GM18508 (cell line): ENCODE data around the gene CTXN1.

Experiments
- ATAC-seq: cut with Tn5 transposase; IDR thresholded peaks from one replicate; pipeline ENCODE4 v1.9.1; 2021; ENCODE audit warnings: moderate number of reproducible peaks; ENCODE audit not compliant: insufficient read depth, unreplicated experiment

CTXN1 gene

GRCh38 chr19:7916103-7916954 lies 9.6 kb downstream of the CTXN1 start:
- ATAC-seq, result no peak

DNA sequence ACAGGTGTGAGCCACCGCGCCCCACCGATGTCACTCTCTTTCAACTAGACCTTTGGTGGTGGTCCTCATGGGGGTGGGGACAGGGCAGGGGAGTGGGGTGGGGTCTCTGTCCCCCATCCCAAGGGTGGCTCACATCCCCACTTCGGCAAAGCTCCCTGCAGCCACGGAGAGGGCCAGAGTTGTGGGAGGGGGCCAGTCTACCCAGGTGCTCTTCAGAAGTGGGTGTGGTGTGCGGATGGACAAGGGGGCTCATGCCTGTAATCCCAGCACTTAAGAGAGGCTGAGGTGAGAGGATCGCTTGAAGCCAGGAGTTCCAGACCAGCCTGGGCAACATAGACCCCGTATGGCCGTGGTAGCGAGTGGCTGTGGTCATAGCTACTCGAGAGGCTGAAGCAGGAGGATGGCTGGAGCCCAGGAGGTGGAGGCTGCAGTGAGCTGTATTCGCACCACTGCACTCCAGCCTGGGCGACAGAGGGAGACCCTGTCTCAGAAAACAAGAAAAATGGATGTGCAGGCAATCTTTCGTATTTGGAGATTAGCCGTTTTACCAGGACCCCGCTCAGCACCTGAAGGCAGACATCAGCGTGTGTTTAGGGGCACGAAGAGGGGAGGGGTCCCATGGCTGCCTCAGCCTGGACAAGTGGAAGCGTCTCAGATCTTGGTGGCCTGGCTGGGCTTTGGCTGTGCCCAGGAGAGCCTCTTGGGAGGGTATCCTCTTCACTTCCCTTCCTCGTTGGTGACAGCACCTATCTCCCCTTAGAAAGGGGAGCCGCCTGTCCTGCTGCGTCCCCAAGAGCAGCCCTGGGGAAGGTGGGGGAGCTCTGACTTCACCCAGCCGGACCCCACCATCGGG lies 10.5 kb downstream of the CTXN1 start:
- ATAC-seq, result no peak

- no peak for ATAC-seq
These were observed 11.3 kb downstream of the CTXN1 start, which contains the start of gene TGFBR3L for GRCh38 chr19:7914598-7915045. TSS of gene TGFBR3L (plus strand) at chr19:7914830.

DNA sequence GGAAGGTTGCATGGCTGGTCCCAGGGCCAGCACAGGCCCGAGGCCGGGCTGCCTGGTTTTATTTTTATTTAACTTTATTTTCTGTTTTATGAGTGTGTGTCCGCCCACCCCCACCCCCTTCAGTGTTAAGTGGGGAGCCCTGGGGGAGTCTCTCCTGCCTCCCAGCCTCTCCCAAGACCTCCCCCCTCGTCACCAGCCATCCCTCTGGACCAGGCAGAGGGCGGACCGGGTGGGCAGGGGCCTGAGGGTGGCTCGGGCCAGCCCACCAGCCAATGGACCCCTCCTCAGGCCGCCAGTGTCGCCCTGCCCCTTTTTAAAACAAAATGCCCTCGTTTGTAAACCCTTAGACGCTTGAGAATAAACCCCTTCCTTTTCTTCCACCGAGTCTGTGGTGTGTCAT lies 11.8 kb downstream of the CTXN1 start:
- ATAC-seq, result no peak

- ATAC-seq, result no peak
These were observed 12.3 kb downstream of the CTXN1 start for GRCh38 chr19:7913652-7914051.

- ATAC-seq, result no peak
These were observed 13.0 kb downstream of the CTXN1 start for GRCh38 chr19:7912697-7913564.

DNA sequence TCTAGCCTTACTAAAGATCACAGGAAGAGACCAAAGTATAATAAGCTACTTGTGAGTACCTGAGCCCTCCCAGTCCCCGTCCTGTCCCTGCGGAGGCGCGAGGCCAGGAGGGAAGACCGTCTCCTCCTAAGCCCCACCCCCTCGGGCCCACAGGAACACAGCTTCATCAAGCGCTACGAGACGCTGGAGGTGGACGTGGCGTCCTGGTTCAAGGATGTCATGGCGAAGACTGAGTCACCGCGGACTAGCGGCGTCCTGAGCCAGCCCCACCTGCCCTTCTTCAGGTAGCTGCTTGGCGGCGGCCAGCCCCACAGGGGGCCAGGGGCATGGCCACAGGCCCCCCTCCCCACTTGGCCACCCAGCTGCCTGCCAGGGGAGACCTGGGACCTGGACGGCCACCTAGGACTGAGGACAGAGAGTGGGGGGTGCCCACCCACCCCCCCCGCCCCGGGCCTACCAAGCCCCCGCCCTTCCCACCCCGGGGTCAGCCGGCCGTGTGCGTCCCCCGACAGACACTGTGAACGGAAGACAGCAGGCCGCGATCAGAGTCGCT lies 13.7 kb downstream of the CTXN1 start:
- ATAC-seq, result no peak

DNA sequence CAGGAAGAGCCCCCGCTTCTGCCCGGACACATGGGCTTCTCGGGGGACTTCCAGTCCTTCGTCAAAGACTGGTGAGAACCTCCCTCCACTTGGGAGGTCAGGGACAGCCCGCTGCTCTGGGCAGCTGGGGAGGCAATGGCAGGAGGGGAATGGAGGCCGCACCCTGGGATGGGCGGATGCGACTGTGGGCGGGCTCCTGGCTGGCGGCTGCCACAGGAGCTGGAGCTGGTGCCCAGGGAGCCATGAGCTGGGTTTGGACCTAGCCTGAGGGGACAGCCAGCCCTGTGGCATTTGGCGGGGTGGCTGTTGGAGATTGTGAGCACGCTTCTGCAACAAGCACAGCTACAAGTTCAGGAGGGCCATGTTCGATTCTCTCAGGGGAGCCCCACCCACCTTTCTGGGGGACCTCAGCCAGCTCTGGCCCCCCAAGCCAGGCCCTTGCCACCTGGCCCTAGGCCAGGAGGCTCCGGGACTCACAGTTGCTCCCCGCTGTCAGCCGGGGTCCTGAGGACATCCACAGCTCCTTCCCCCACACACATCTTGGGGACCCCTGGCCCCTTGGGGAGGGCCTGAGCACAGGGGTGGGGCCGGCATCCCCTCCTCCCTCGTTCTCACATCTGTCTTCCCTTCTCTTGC lies 14.3 kb downstream of the CTXN1 start:
- ATAC-seq, result no peak

DNA sequence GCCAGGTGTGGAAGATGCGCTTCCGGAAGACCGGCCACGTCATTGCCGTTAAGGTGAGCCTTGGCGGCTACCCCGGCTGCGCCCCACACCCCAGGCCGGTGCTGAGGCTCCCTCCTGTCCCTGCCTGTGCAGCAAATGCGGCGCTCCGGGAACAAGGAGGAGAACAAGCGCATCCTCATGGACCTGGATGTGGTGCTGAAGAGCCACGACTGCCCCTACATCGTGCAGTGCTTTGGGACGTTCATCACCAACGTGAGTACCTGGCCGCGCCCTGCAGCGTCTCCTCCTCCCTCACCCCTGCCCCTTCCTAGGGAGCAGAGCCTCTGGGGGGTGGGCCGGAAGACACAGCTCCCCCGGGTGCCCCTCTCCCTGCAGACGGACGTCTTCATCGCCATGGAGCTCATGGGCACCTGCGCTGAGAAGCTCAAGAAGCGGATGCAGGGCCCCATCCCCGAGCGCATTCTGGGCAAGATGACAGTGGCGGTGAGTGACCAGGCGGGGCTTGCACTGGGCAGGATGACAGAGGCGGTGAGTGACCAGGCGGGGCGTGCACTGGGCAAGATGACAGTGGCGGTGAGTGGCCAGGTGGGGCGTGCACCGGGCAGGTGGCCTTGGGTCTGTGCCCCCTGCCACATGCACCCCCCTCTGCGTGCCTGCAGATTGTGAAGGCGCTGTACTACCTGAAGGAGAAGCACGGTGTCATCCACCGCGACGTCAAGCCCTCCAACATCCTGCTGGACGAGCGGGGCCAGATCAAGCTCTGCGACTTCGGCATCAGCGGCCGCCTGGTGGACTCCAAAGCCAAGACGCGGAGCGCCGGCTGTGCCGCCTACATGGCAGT lies 15.4 kb downstream of the CTXN1 start:
- ATAC-seq, result no peak

DNA sequence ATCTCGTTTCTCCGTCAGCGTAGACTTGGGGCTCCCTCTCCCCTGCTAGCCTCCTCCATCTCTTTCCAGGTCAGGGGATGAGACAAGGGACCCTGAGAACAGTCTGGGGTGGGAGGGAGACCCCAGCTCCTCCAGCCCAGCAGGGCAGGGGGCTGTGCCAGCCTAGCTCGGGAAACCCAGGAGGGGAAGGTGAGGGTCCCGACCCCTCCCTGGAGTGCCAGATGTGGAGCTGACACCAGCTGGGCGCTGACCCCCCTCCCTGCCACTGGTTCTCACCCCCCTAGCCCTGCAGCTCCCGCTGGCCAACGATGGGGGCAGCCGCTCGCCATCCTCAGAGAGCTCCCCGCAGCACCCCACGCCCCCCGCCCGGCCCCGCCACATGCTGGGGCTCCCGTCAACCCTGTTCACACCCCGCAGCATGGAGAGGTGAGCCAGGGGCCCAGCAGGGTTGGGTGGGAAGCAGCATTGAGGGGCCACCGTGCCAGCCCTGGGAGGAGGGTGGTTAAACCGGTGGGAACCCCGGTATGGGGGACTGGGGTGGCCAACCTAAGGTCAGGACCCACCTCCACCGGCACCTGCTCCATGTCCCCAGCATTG lies 16.4 kb downstream of the CTXN1 start:
- ATAC-seq, result no peak

DNA sequence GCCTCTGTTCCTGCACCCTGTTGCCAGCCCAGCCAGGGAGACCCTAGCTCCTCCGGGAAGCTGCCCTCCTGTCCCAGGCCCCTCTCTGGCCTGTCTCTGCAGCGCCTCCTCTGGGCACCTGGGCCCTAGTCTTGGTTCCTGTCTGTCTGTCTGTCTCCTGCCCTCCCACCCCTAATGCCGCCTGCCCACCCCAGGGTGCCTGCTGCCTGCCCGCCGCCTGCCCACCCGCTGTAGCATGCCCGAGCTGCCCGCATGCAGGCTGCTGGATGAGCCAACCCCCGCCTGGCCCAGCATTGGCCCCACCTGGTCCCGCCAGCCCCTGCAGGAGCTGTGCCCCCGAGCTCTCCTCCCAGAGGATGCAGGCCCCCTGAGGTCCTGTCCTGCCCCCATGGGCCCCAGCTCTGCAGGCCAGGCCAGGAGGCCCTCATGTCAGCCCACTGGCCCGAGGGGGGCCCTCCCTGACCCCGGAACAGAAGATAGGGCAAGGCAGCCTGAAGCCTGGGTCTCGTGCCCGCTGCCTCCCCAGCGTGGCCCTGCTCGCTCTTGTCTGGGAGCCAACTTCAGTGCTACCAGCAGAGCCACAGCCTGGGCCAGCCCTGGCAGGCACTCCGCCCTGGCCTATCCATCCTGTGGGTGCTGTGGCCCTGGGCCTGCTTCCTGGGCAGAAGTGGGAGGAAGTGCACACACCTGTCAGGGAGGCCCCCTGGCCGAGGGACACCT lies 17.0 kb downstream of the CTXN1 start:
- no peak for ATAC-seq

GRCh38 chr19:7908078-7908699 lies 17.7 kb downstream of the CTXN1 start:
- no peak for ATAC-seq

DNA sequence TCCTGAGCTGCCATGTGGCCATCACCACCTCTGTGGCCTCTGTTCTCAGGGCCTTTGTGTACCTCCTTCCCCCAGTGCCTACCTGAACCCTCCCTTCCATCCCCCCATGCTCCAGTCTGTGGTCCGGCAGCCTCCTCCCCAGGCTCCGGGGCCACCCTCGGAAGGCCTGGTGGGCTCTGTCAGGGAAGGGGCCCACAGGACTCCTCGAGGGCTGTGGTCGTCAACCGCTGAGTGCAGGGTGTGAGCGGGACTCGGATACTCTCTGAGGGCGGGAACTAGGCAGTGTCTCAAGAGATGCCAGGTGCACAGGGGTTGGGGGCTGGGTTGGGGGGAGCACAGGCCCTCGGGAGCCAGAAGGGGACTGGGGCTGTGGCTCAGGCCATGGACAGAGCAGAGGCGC lies 18.4 kb downstream of the CTXN1 start:
- no peak for ATAC-seq

DNA sequence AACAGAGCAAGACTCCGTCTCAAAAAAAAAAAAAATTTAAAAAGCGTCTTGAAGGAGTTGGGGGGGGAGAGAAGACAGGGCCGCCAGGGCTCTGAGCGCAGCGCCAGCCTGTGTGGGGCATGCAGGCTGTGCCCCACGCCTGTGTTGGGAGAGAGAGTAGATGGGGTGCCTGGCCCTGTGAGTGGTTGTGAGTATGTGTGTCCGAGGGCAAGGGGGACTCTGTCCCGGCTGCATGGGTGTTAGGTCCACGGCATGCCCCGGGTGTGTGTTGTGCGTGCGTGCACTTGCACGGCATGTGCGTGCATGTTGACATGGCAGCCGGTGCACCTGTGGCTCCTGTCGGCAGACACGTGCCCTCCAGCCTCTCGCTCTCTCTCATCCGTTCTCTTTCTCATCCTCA lies 18.8 kb downstream of the CTXN1 start:
- ATAC-seq, result no peak

DNA sequence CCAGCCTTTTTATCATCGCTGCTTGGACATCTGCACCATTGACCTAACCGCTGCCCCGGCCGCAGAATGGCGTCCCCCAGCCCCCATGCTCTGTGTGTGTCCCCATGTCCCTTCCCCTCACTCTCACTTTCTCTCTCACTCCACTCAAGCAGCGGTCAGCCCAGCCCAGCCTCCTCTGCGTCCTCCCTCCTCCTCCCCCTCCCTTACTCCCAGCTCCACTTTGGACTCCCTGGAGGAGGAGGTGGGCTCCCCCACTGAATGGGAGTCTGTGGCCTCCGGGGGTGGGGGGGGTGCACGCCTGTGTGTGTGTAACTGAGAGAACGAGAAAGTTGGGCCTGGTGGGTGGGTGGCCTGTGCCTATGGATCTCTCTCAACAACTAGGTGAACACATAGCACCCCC lies 20.1 kb downstream of the CTXN1 start:
- no peak for ATAC-seq

GRCh38 chr19:7905268-7905667 lies 20.7 kb downstream of the CTXN1 start:
- ATAC-seq, result no peak
